GM12878 (cell line): Measurements from ENCODE around the gene SGIP1.

ENCODE experiments used
- BRCA1 ChIP-seq: IDR thresholded peaks from 2 replicates; pipeline ENCODE4 v1.6.1; 2011; ENCODE audit warnings: low read depth, low read length, improper control_type of control experiment
- CEBPB ChIP-seq, 2 experiments: fragments of 150-350 bp in 1 of 2; IDR thresholded peaks; 2 replicates each; pipeline ENCODE4 v1.6.1; 2012 to 2014; ENCODE audit warnings: low read depth in 2 of 2, low read length in 2 of 2, borderline replicate concordance in 1 of 2, inconsistent platforms in 1 of 2
- CTCF ChIP-seq, 3 experiments: IDR thresholded peaks in 2 of 3; conservative IDR thresholded peaks in 1 of 3; 2 replicates each; pipeline ENCODE4 v1.5.1; 2011; ENCODE audit warnings: low read depth in 3 of 3, low read length in 3 of 3, mild to moderate bottlenecking in 3 of 3, control low read depth in 2 of 3, moderate library complexity in 2 of 3, inconsistent platforms in 1 of 3, mixed read lengths in 1 of 3; ENCODE audit not compliant: control insufficient read depth in 2 of 3, insufficient read depth in 1 of 3; ENCODE audit errors: extremely low read depth in 1 of 3
- EGR1 ChIP-seq, 2 experiments: IDR thresholded peaks; 1 replicate in 1 of 2; 2 replicates in 1 of 2; pipeline ENCODE4 v1.6.1; 2011 to 2012; ENCODE audit warnings: low read depth in 2 of 2, low read length in 2 of 2, borderline replicate concordance in 1 of 2, mild to moderate bottlenecking in 1 of 2, moderate library complexity in 1 of 2
- MXI1 ChIP-seq: fragments of 150-350 bp; IDR thresholded peaks from 2 replicates; pipeline ENCODE4 v1.6.1; 2011; ENCODE audit warnings: low read depth, mild to moderate bottlenecking, inconsistent platforms, low read length, improper control_type of control experiment
- POLR2A ChIP-seq: IDR thresholded peaks from 2 replicates; pipeline ENCODE4 v1.6.1; 2011; ENCODE audit warnings: low read depth, mild to moderate bottlenecking, low read length
- POLR2AphosphoS5 ChIP-seq: IDR thresholded peaks from 2 replicates; pipeline ENCODE4 v1.6.1; 2011; ENCODE audit warnings: mild to moderate bottlenecking, low read length, inconsistent platforms
- TCF3 ChIP-seq: IDR thresholded peaks from 2 replicates; pipeline ENCODE4 v1.6.1; 2012; ENCODE audit warnings: low read depth, mild to moderate bottlenecking, low read length, borderline replicate concordance; ENCODE audit not compliant: insufficient read depth
- ZBED1 ChIP-seq: IDR thresholded peaks from 2 replicates; pipeline ENCODE4 v1.6.1; 2016; ENCODE audit warnings: borderline replicate concordance
- TF ChIP-seq, protein P1 (sequence below): IDR thresholded peaks from 2 replicates; pipeline ENCODE4 v1.6.1; 2011; ENCODE audit warnings: mild to moderate bottlenecking, low read depth, low read length, moderate library complexity; ENCODE audit not compliant: insufficient replicate concordance

DNA sequence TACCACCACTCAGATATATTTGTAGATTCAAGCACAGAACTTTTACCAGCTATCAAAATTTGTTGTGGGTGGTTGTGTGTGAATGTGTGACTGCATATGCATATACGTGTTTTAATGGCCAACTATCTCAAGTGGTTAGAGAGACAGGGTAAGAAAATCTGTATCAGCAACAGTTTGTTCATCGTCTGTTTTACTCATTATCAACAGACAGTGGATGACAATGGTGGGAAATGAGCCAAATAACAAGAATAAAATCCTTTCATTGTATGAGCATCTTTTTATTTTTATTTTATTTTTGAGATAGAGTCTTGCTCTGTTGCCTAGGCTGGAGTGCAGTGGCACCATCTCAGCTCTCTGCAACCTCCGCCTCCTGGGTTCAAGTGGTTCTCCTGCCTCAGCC, 195.6 kb downstream of the SGIP1 start:
- no peak for TF ChIP-seq POLR2A
- TF ChIP-seq ZBED1, result no peak
- no peak for TF ChIP-seq POLR2AphosphoS5
- TF ChIP-seq EGR1 (IDR thresholded peaks at IDR 0.05; ENCODE audit: borderline replicate concordance in 1 of 2, low read depth in 2 of 2, low read length in 2 of 2), result no peak
- TF ChIP-seq, protein P1, sequence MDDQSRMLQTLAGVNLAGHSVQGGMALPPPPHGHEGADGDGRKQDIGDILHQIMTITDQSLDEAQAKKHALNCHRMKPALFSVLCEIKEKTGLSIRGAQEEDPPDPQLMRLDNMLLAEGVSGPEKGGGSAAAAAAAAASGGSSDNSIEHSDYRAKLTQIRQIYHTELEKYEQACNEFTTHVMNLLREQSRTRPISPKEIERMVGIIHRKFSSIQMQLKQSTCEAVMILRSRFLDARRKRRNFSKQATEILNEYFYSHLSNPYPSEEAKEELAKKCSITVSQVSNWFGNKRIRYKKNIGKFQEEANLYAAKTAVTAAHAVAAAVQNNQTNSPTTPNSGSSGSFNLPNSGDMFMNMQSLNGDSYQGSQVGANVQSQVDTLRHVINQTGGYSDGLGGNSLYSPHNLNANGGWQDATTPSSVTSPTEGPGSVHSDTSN, result no peak
- no peak for TF ChIP-seq CEBPB (IDR thresholded peaks at IDR 0.05; ENCODE audit: borderline replicate concordance in 1 of 2, low read depth in 2 of 2, low read length in 2 of 2)
- no peak for TF ChIP-seq CTCF (IDR thresholded peaks at IDR 0.05 in 2 of 3, conservative IDR thresholded peaks at IDR 0.05 in 1 of 3; ENCODE audit: control insufficient read depth in 2 of 3, extremely low read depth in 1 of 3, insufficient read depth in 1 of 3, low read depth in 3 of 3, low read length in 3 of 3)
- no peak for TF ChIP-seq TCF3
- no peak for TF ChIP-seq MXI1
- no peak for TF ChIP-seq BRCA1
